Measurements from ENCODE around the gene TRIM59. TPM values are rescaled to one million over a fixed set of nuclear protein-coding genes. Genes with fewer than 3 reads are reported as not detected.

TRIM59 gene
- total and polyA plus RNA-seq, 9 of the 15 experiments (the other 6 are each of a cell fraction or from before 2014, with no cell fraction given), result 16.8 to 101 (median 34.8) TPM

- TF ChIP-seq HMG20A (CRISPR knock-in tag; conservative IDR thresholded peaks at IDR 0.05) (no peak), TEAD2 (tag; IDR thresholded peaks at IDR 0.05) (no peak), ZBTB49 (CRISPR knock-in tag; IDR thresholded peaks at IDR 0.05; ENCODE audit: borderline replicate concordance) (no peak), SFPQ (IDR thresholded peaks at IDR 0.05; ENCODE audit: low read depth, low read length) (no peak), CBFB (CRISPR knock-in tag; IDR thresholded peaks at IDR 0.05) (no peak), ZNF318 (IDR thresholded peaks at IDR 0.05; ENCODE audit: borderline replicate concordance in 1 of 2, low read depth in 1 of 2) (no peak), SMARCA4 (IDR thresholded peaks at IDR 0.05) (no peak), ETV5 (CRISPR knock-in tag; IDR thresholded peaks at IDR 0.05; ENCODE audit: low read depth) (no peak), SNAPC5 (CRISPR knock-in tag; IDR thresholded peaks at IDR 0.05) (no peak)
Measured at GRCh38 chr3:160460033-160460432, 10.4 kb upstream of the TRIM59 start (continued).
